Spleen (tissue), 7 donors: ENCODE results near the gene ZNF684.

Source experiments
- CTCF ChIP-seq, 11 experiments: fragments of 200-600 bp in 7 of 11; fragments of 450-650 bp in 4 of 11; sonication (generic) in 4 of 11; IDR thresholded peaks in 8 of 11; conservative IDR thresholded peaks in 3 of 11; 1 replicate in 7 of 11; 2 replicates in 4 of 11; pipeline versions ENCODE4 v1.4.0 to v1.8.0; 2016 to 2021; ENCODE audit warnings: antibody characterized with exemption in 11 of 11, inconsistent platforms in 4 of 11, mild to moderate bottlenecking in 1 of 11
- POLR2A ChIP-seq, 3 donors: fragments of 450-650 bp; IDR thresholded peaks; one replicate each; pipeline ENCODE4 v1.5.1; 2017; ENCODE audit warnings: antibody characterized with exemption in 3 of 3, mild to moderate bottlenecking in 1 of 3
- POLR2AphosphoS5 ChIP-seq, 3 donors: sonication (generic); formaldehyde crosslinking; IDR thresholded peaks; one replicate each; pipeline ENCODE4 v1.5.1; 2017; ENCODE audit warnings: antibody characterized with exemption in 3 of 3
- donor health status: DM: no; HTN: no; CAD: no; lungs with moderate emphysema.
- donor health status: DM: no; HTN: no; CAD: no.
- donor health status: DM: no; HTN: no; CAD: no.

- no peak for TF ChIP-seq CTCF (IDR thresholded peaks at IDR 0.05 in 8 of 11, conservative IDR thresholded peaks at IDR 0.05 in 3 of 11)
- no peak for TF ChIP-seq POLR2A (IDR thresholded peaks at IDR 0.05)
- no peak for TF ChIP-seq POLR2AphosphoS5 (IDR thresholded peaks at IDR 0.05)
These were observed 33.5 kb downstream of the ZNF684 start for GRCh38 chr1:40564913-40565312.
